Thyroid gland (tissue), 4 donors: ENCODE measurements around the gene DRG2. TPM values are rescaled to one million over a fixed set of nuclear protein-coding genes. Genes with fewer than 3 reads are reported as not detected.

Experiments
- DNase-seq, 2 donors: peaks; one replicate each; pipeline ENCODE4 v3.0.0-alpha.2; 2019
- H3K27ac ChIP-seq, 3 donors: fragments of 200-600 bp; sonication (generic); 1 replicate in 2 of 3; 2 replicates in 1 of 3; pipeline ENCODE4 v1.5.1; 2016 to 2019; ENCODE audit warnings: mild to moderate bottlenecking in 1 of 3, moderate library complexity in 1 of 3
- H3K27me3 ChIP-seq: fragments of 200-600 bp; sonication (generic); one replicate; pipeline ENCODE4 v1.5.1; 2019
- H3K36me3 ChIP-seq, 2 donors: fragments of 200-600 bp; sonication (generic); one replicate each; pipeline ENCODE4 v1.5.1; 2016 to 2019
- H3K4me1 ChIP-seq, 2 donors: fragments of 200-600 bp; sonication (generic); one replicate each; pipeline ENCODE4 v1.5.1; 2017 to 2019
- H3K4me3 ChIP-seq, 3 donors: fragments of 200-600 bp; sonication (generic); replicated peaks in 1 of 3; 1 replicate in 2 of 3; 2 replicates in 1 of 3; pipeline ENCODE4 v1.5.1; 2016; ENCODE audit warnings: mild to moderate bottlenecking in 1 of 3
- H3K9me3 ChIP-seq: fragments of 200-600 bp; sonication (generic); one replicate; pipeline ENCODE4 v1.5.1; 2017
- POLR2A ChIP-seq, 2 donors: fragments of 450-650 bp; IDR thresholded peaks; one replicate each; pipeline ENCODE4 v1.6.1; 2017; ENCODE audit warnings: antibody characterized with exemption in 2 of 2, mild to moderate bottlenecking in 2 of 2, moderate library complexity in 1 of 2
- WGBS, 2 donors: methylation state at CpG; one replicate each; pipeline ENCODE4 v1.1.5; 2017; 5-methylcytosine and 5-hydroxymethylcytosine counted together
- intact Hi-C: fragments of 100-400 bp; cut with DNase I; formaldehyde crosslinking; loops from one replicate; pipeline ENCODE4 v1.15.1; 2023
- total RNA-seq, 4 donors: library from RNA; depleted of rRNA; stranded (reverse); fragments of >200 nt; gene quantifications; one replicate each; pipeline ENCODE4 v1.2.3, GENCODE V29; 2016
- TF ChIP-seq, protein P1 (sequence below), 6 experiments: fragments of 200-600 bp in 3 of 6; fragments of 450-650 bp in 3 of 6; sonication (generic) in 3 of 6; IDR thresholded peaks; one replicate each; pipeline ENCODE4 v1.5.1; 2016 to 2019; ENCODE audit warnings: antibody characterized with exemption in 6 of 6, mild to moderate bottlenecking in 2 of 6, inconsistent platforms in 1 of 6, moderate library complexity in 1 of 6

DRG2 gene
- total RNA-seq: 10 to 100 TPM; 35.3 to 88.8 (median 59.2) TPM

- peak in 1 of 2 donors; percentile 36 for TF ChIP-seq POLR2A (IDR thresholded peaks at IDR 0.05)
- TF ChIP-seq, protein P1, sequence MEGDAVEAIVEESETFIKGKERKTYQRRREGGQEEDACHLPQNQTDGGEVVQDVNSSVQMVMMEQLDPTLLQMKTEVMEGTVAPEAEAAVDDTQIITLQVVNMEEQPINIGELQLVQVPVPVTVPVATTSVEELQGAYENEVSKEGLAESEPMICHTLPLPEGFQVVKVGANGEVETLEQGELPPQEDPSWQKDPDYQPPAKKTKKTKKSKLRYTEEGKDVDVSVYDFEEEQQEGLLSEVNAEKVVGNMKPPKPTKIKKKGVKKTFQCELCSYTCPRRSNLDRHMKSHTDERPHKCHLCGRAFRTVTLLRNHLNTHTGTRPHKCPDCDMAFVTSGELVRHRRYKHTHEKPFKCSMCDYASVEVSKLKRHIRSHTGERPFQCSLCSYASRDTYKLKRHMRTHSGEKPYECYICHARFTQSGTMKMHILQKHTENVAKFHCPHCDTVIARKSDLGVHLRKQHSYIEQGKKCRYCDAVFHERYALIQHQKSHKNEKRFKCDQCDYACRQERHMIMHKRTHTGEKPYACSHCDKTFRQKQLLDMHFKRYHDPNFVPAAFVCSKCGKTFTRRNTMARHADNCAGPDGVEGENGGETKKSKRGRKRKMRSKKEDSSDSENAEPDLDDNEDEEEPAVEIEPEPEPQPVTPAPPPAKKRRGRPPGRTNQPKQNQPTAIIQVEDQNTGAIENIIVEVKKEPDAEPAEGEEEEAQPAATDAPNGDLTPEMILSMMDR (IDR thresholded peaks at IDR 0.05): peak in 2 of 6 experiments; percentile 16 to 39
- Histone ChIP-seq H3K36me3 (no peaks in the 10 kb centered on the region), H3K4me1 (peaks cover 4 to 10% of the 10 kb centered on the region in 2 donors), H3K27me3 (no peaks in the 10 kb centered on the region), H3K4me3 (peak within 1 kb of the TSS; percentile 78 to 94 (median 82)), H3K9me3 (no peaks in the 10 kb centered on the region), H3K27ac (peak within 1 kb of the TSS; percentile 58 to 76 (median 62))
- peak; percentile 92 to 93 for DNase-seq
- intact Hi-C loops: no loop called here
- 0 to 1% methylated on average over 21 to 36 of the region's 52 CpGs for WGBS, 2 donors
Observed at GRCh38 chr17:18087610-18088491, at the start of gene DRG2. TSS of gene DRG2 (plus strand) at chr17:18087948. CDS start at chr17:18088024, 76 bp downstream.

- Histone ChIP-seq H3K27me3 (no peaks in the 10 kb centered on the region), H3K36me3 (no peaks in the 10 kb centered on the region), H3K9me3 (no peaks in the 10 kb centered on the region), H3K27ac (peak overlapping the region in 2 of 3 donors; percentile 43 to 71), H3K4me1 (peaks cover 26 to 32% of the 10 kb centered on the region in 2 donors), H3K4me3 (peak overlapping the region; percentile 41 to 88 (median 69))
- TF ChIP-seq, protein P1 (IDR thresholded peaks at IDR 0.05): no peak
- TF ChIP-seq POLR2A (IDR thresholded peaks at IDR 0.05): no peak
- intact Hi-C loops: loop anchor here (10.0 kb wide), 3 partner anchors 63 to 183 kb away; partner anchors contain the start of genes DRC3 and TOM1L2
- no peak for DNase-seq
- WGBS, 2 donors: 5 to 8% methylated on average over 13 of the region's 13 CpGs
Observed at GRCh38 chr17:18038149-18038850, 49.4 kb upstream of the DRG2 start.

GRCh38 chr17:18038861-18039534, 48.8 kb upstream of the DRG2 start, which contains the start of the genes ATPAF2 and GID4:
TSS of gene ATPAF2 (minus strand) at chr17:18039168. CDS start at chr17:18039013, 155 bp downstream.
TSS of gene GID4 (plus strand) at chr17:18039408. CDS start at chr17:18039465, 57 bp downstream.
- Histone ChIP-seq H3K4me1 (peaks cover 26 to 32% of the 10 kb centered on the region in 2 donors), H3K27ac (peak within 1 kb of the TSS; percentile 26 to 87 (median 71)), H3K4me3 (peak within 1 kb of the TSS; percentile 65 to 88 (median 69)), H3K27me3 (no peaks in the 10 kb centered on the region), H3K36me3 (no peaks in the 10 kb centered on the region), H3K9me3 (no peaks in the 10 kb centered on the region)
- peak; percentile 100 for DNase-seq
- 0% methylated on average over 15 to 37 of the region's 67 CpGs for WGBS, 2 donors
- TF ChIP-seq POLR2A (IDR thresholded peaks at IDR 0.05): peak in 1 of 2 donors; percentile 49
- TF ChIP-seq, protein P1 (IDR thresholded peaks at IDR 0.05): no peak
- intact Hi-C loops: loop anchor here (10.0 kb wide), 3 partner anchors 64 to 184 kb away; partner anchors contain the start of genes DRC3 and TOM1L2

DNA sequence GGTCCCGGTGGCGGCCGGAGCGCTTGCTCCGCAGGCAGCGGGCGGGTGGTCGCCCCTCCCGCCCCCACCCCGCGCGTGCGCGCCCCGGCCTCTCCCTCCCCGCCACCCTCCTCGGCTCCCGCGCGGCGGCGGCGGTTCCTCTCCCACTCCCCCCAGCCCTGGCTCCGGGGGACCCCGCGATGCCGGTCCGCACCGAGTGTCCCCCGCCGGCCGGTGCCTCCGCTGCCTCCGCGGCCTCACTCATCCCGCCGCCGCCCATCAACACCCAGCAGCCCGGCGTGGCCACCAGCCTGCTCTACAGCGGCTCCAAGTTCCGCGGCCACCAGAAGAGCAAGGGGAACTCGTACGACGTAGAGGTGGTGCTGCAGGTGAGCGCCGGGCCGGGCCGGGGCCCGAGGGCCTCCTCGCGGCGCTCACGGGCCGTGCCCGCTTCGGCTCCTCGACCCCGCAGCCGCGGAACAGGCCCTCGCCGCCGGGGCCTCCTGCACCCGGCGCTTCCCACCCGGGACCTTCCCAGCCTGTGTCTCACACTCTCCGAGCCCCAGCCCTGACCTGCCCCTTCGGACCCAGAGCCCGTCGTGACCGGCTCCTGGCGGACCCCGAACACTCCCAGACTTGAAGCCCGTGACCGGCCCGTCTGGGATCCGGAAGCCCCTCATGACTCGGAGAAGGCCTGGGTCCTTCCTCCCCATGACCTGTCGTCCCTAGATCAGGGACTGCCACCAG, 48.0 kb upstream of the DRG2 start:
- H3K4me3 ChIP-seq: peak overlapping the region; percentile 61 to 88 (median 65)
- H3K9me3 ChIP-seq: no peaks in the 10 kb centered on the region
- H3K36me3 ChIP-seq: no peaks in the 10 kb centered on the region
- 0 to 1% methylated on average over 5 to 14 of the region's 81 CpGs for WGBS, 2 donors
- intact Hi-C loops: loop anchor here (10.0 kb wide), 3 partner anchors 65 to 185 kb away; partner anchors contain the start of genes DRC3 and TOM1L2
- H3K27me3 ChIP-seq: no peaks in the 10 kb centered on the region
- peaks cover 26 to 32% of the 10 kb centered on the region in 2 donors for H3K4me1 ChIP-seq
- peak; percentile 41 to 51 for DNase-seq
- H3K27ac ChIP-seq: peak overlapping the region; percentile 26 to 87 (median 55)
- TF ChIP-seq, protein P1 (IDR thresholded peaks at IDR 0.05): no peak
- TF ChIP-seq POLR2A (IDR thresholded peaks at IDR 0.05): no peak
